Bronchial epithelial cell (primary cell): ENCODE data around the gene PAK6. TPM values are rescaled to one million over a fixed set of nuclear protein-coding genes. Genes with fewer than 3 reads are reported as not detected.

Experiments used
- DNase-seq: peaks from one replicate; pipeline ENCODE4 v3.0.0-alpha.2; 2010; ENCODE audit warnings: low read depth
- FAIRE-seq: peaks from 2 replicates; lab custom pipeline; 2011; peaks lifted over from hg19 to GRCh38; lab: Jason Lieb, UNC
- H3K27me3 ChIP-seq: 2 replicates; pipeline ENCODE4 v1.5.1; 2011; ENCODE audit warnings: low read length; ENCODE audit not compliant: control insufficient read depth, insufficient read depth
- H3K36me3 ChIP-seq: 2 replicates; pipeline ENCODE4 v1.5.1; 2011; ENCODE audit warnings: low read length; ENCODE audit not compliant: control insufficient read depth, insufficient read depth
- H3K4me3 ChIP-seq: 2 replicates; pipeline ENCODE4 v1.5.1; 2011; ENCODE audit warnings: mild to moderate bottlenecking, low read depth, low read length, control low read depth
- total RNA-seq: library from RNA; depleted of rRNA; stranded (reverse); fragments of >200 nt; gene quantifications from 2 replicates; pipeline ENCODE4 v1.2.1, GENCODE V29; 2014
- TF ChIP-seq, protein P1 (sequence below): IDR thresholded peaks from 2 replicates; pipeline ENCODE4 v1.5.1; 2011; ENCODE audit warnings: mild to moderate bottlenecking, moderate library complexity, low read length, control low read depth, inconsistent platforms; ENCODE audit not compliant: insufficient read depth, severe bottlenecking

PAK6 gene
- total RNA-seq, 1 donor from 2014 or later = 11.6 TPM

GRCh38 chr15:40204100-40204499, 34.8 kb upstream of the PAK6 start:
- DNase-seq (no peak), FAIRE-seq (no peak)
- Histone ChIP-seq H3K36me3 (no peaks in the 10 kb centered on the region), H3K4me3 (no peak overlapping the region), H3K27me3 (no peaks in the 10 kb centered on the region)
- TF ChIP-seq, protein P1, sequence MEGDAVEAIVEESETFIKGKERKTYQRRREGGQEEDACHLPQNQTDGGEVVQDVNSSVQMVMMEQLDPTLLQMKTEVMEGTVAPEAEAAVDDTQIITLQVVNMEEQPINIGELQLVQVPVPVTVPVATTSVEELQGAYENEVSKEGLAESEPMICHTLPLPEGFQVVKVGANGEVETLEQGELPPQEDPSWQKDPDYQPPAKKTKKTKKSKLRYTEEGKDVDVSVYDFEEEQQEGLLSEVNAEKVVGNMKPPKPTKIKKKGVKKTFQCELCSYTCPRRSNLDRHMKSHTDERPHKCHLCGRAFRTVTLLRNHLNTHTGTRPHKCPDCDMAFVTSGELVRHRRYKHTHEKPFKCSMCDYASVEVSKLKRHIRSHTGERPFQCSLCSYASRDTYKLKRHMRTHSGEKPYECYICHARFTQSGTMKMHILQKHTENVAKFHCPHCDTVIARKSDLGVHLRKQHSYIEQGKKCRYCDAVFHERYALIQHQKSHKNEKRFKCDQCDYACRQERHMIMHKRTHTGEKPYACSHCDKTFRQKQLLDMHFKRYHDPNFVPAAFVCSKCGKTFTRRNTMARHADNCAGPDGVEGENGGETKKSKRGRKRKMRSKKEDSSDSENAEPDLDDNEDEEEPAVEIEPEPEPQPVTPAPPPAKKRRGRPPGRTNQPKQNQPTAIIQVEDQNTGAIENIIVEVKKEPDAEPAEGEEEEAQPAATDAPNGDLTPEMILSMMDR = no peak

DNA sequence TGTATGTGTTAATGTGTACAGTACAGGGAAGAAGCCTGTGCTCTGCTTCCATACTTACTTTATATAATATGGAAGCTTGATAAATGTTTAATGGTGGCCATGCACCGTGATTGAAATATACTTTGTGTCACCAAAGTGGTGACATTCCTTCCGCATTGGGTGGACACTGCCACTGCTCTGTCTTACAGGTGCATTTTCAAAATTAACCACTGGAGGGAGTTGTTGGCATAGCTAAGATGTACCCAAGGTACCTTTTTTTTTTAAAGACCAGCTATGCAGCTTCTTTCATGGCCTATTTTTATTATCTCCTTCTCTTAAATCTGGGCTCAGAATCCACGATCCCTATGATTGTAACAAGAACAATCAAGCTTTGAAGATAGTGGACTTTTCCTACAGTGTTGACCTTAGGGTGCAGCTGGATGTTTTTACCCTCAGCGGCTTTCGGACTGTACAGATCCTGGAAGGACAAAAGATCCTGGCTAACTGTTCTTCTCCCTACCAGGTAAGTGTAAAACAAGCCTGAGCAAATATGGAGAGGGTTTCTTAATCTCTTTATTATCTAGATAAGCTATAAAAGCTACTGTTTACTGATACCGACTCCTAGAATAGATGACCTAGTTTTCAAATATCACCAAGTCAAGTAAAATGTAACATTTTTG, 21.6 kb upstream of the PAK6 start:
- DNase-seq (peak; percentile 68), FAIRE-seq (no peak)
- Histone ChIP-seq H3K36me3 (peaks cover 1% of the 10 kb centered on the region), H3K27me3 (no peaks in the 10 kb centered on the region), H3K4me3 (no peak overlapping the region)
- TF ChIP-seq, protein P1 = peak; percentile 69

- TF ChIP-seq, protein P1 = no peak
- FAIRE-seq (no peak), DNase-seq (no peak)
- H3K36me3 ChIP-seq = peaks cover 1% of the 10 kb centered on the region
- H3K4me3 ChIP-seq = no peak overlapping the region
- no peaks in the 10 kb centered on the region for H3K27me3 ChIP-seq
These were observed 19.1 kb upstream of the PAK6 start for GRCh38 chr15:40219801-40220200.

DNA sequence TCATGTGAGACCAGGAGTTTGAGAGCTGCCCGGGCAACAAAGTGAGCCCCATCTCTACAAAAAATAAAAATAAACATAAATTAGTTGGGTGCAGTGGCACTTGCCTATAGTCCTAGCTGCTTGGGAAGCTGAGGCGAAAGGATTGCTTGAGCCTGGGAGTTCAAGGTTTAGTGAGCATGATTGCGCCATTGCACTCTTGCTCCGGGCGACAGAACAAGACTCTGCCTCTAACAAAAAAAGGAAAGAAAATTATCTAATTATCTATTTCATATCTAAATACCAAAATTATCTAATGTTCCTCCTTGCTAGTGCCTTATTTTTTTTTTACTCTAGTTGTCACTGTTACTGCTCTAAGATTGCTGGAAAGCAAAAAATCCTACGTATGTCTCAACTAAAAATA, 16.7 kb upstream of the PAK6 start:
- H3K36me3 ChIP-seq = peaks cover 1% of the 10 kb centered on the region
- H3K27me3 ChIP-seq = no peaks in the 10 kb centered on the region
- TF ChIP-seq, protein P1 = no peak
- DNase-seq (no peak), FAIRE-seq (no peak)
- no peak overlapping the region for H3K4me3 ChIP-seq

DNA sequence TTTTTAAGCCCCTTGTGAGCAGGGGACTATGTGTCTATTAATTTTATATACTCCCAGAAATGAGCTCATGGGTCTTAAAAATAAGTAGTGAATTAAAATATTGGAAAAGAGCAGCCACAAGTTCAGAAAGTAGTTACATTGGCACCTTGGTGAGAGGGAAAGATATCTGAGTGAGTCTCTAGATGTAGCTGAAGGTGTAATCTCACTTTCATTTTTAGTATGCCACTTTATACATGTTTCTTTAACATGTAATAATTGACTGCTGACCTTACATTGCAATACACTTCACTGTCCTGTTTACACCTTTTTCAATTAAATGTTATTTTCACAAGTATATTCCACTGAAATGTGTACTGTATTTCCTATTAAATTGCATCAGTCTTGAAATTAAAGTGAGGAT, 12.1 kb upstream of the PAK6 start:
- H3K4me3 ChIP-seq = no peak overlapping the region
- FAIRE-seq (no peak), DNase-seq (no peak)
- no peaks in the 10 kb centered on the region for H3K36me3 ChIP-seq
- no peaks in the 10 kb centered on the region for H3K27me3 ChIP-seq
- TF ChIP-seq, protein P1 = no peak

GRCh38 chr15:40229316-40229715, 9.5 kb upstream of the PAK6 start:
- FAIRE-seq (no peak), DNase-seq (no peak)
- no peaks in the 10 kb centered on the region for H3K36me3 ChIP-seq
- TF ChIP-seq, protein P1 = no peak
- no peaks in the 10 kb centered on the region for H3K27me3 ChIP-seq
- no peak overlapping the region for H3K4me3 ChIP-seq
